Activated T-helper 1 cell treated with anti-CD3 and anti-CD28 coated beads, Interleukin-12 subunit alpha, Interleukin-12 subunit beta, Interleukin-2, Interleukin-4 antibody, amounts not matched to agents 30 ng/mL and 10 ng/mL and 1 ng/mL, durations not matched to agents 14 hours and 24 hours and 36 hours (primary cell): ENCODE measurements around the gene BCL11B. TPM values are rescaled to one million over a fixed set of nuclear protein-coding genes. Genes with fewer than 3 reads are reported as not detected.

Experiments used
- DNase-seq: peaks from one replicate; pipeline ENCODE4 v3.0.0; 2021; ENCODE audit warnings: low spot score
- H3K27ac Mint-ChIP-seq: one replicate; pipeline ENCODE4 v1.8.0; 2021; ENCODE audit warnings: mild to moderate bottlenecking, mixed read lengths
- H3K27me3 Mint-ChIP-seq: one replicate; pipeline ENCODE4 v1.8.0; 2022; ENCODE audit warnings: mild to moderate bottlenecking, moderate library complexity, mixed read lengths; ENCODE audit not compliant: insufficient read depth
- H3K36me3 Mint-ChIP-seq: one replicate; pipeline ENCODE4 v1.8.0; 2021; ENCODE audit warnings: low read depth, mixed read lengths
- H3K4me1 Mint-ChIP-seq: one replicate; pipeline ENCODE4 v1.8.0; 2021; ENCODE audit warnings: low read depth, mixed read lengths
- H3K4me3 Mint-ChIP-seq: one replicate; pipeline ENCODE4 v1.8.0; 2021; ENCODE audit warnings: mild to moderate bottlenecking, moderate library complexity, mixed read lengths
- H3K9me3 Mint-ChIP-seq: one replicate; pipeline ENCODE4 v1.8.0; 2021; ENCODE audit warnings: mixed read lengths
- intact Hi-C: fragments of 100-400 bp; cut with micrococcal nuclease; formaldehyde crosslinking; loops from one replicate; pipeline ENCODE4 v1.15.1; 2024
- total RNA-seq: library from RNA; stranded (reverse); gene quantifications from 2 replicates; pipeline ENCODE4 v1.2.3, GENCODE V29; 2022

Gene BCL11B
- total RNA-seq, 1 donor from 2014 or later, result 45.4 TPM

DNA sequence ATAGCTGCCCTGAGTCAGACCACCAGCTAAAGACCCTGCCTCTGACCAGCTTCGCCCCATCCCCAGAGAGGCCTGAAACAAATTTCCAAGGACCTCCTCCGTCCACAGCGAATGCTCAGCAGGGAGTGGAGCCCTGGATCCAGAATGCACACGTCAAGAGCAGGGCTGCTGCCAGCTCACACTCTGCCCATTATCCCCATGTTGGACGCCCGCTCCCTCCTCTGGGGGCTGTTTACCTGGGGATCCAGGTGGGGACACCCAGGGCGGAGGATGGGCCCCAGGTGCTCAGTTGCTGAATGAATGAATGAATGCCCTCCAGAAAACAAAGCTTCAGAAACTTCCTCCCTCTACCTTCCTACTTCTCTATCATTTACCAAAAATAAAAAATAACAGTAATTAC, 18.1 kb downstream of the BCL11B start:
- no peaks in the 10 kb centered on the region for H3K27me3 Mint-ChIP-seq
- H3K27ac Mint-ChIP-seq, result peak overlapping the region; percentile 97
- H3K36me3 Mint-ChIP-seq, result peaks cover 38% of the 10 kb centered on the region
- H3K9me3 Mint-ChIP-seq, result no peaks in the 10 kb centered on the region
- no peak for DNase-seq
- intact Hi-C loops, result loop anchor here (1.0 kb wide), 1 partner anchor 7 kb away; no protein-coding TSS in a partner anchor
- peak overlapping the region; percentile 78 for H3K4me3 Mint-ChIP-seq
- peaks cover 95% of the 10 kb centered on the region for H3K4me1 Mint-ChIP-seq

- H3K9me3 Mint-ChIP-seq, result no peaks in the 10 kb centered on the region
- peak overlapping the region; percentile 97 for H3K27ac Mint-ChIP-seq
- H3K4me1 Mint-ChIP-seq, result peaks cover 95% of the 10 kb centered on the region
- peak overlapping the region; percentile 78 for H3K4me3 Mint-ChIP-seq
- H3K27me3 Mint-ChIP-seq, result no peaks in the 10 kb centered on the region
- intact Hi-C loops, result loop anchor here (1.0 kb wide), 1 partner anchor 8 kb away; no protein-coding TSS in a partner anchor
- DNase-seq, result no peak
- H3K36me3 Mint-ChIP-seq, result peaks cover 36% of the 10 kb centered on the region
These were observed 18.8 kb downstream of the BCL11B start for GRCh38 chr14:99252940-99253868.

GRCh38 chr14:99252443-99252939, 19.5 kb downstream of the BCL11B start:
- Mint-ChIP-seq H3K36me3 (peaks cover 36% of the 10 kb centered on the region), H3K27ac (peak overlapping the region; percentile 97), H3K27me3 (no peaks in the 10 kb centered on the region), H3K4me1 (peaks cover 95% of the 10 kb centered on the region), H3K9me3 (no peaks in the 10 kb centered on the region), H3K4me3 (peak overlapping the region; percentile 78)
- DNase-seq, result no peak
- intact Hi-C loops, result no loop called here

- Mint-ChIP-seq H3K4me1 (peaks cover 95% of the 10 kb centered on the region), H3K27me3 (no peaks in the 10 kb centered on the region), H3K9me3 (no peaks in the 10 kb centered on the region), H3K4me3 (peak overlapping the region; percentile 63), H3K36me3 (peaks cover 34% of the 10 kb centered on the region), H3K27ac (peak overlapping the region; percentile 92)
- intact Hi-C loops, result no loop called here
- DNase-seq, result no peak
These were observed 20.3 kb downstream of the BCL11B start for GRCh38 chr14:99251721-99252120.

GRCh38 chr14:99250636-99251208, 21.3 kb downstream of the BCL11B start:
- intact Hi-C loops, result no loop called here
- Mint-ChIP-seq H3K4me1 (peaks cover 88% of the 10 kb centered on the region), H3K27me3 (no peaks in the 10 kb centered on the region), H3K4me3 (peak overlapping the region; percentile 79), H3K36me3 (peaks cover 27% of the 10 kb centered on the region), H3K9me3 (no peaks in the 10 kb centered on the region), H3K27ac (peak overlapping the region; percentile 92)
- no peak for DNase-seq

DNA sequence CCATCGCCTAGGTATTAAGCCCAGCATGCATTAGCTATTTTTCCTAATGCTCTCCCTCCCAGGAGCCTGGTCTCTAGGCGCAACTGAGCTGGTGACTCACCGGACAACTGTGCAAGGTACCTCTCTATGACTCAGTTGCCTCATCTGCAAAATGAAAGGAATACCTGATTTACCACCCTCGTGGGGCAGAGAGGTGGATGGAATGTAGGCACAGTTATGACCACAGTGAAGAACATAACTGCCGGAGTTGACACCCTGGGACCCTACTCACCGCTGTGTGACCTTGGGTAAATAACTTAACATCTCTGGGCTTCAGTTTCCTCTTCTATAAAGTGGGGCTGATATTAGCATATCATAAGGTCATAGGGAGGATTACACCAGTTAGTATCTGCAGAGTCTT, 22.6 kb downstream of the BCL11B start:
- Mint-ChIP-seq H3K9me3 (no peaks in the 10 kb centered on the region), H3K36me3 (peaks cover 27% of the 10 kb centered on the region), H3K27me3 (no peaks in the 10 kb centered on the region), H3K4me1 (peaks cover 87% of the 10 kb centered on the region), H3K4me3 (peak overlapping the region; percentile 79), H3K27ac (peak overlapping the region; percentile 92)
- intact Hi-C loops, result loop anchor here (2.0 to 10.0 kb wide), 2 partner anchors 15 to 815 kb away; partner anchors contain the start of gene EVL
- DNase-seq, result no peak

- Mint-ChIP-seq H3K9me3 (no peaks in the 10 kb centered on the region), H3K27me3 (no peaks in the 10 kb centered on the region), H3K27ac (peak overlapping the region; percentile 92), H3K36me3 (peaks cover 25% of the 10 kb centered on the region), H3K4me3 (peak overlapping the region; percentile 70), H3K4me1 (peaks cover 87% of the 10 kb centered on the region)
- intact Hi-C loops, result loop anchor here (2.0 to 10.0 kb wide), 2 partner anchors 14 to 816 kb away; partner anchors contain the start of gene EVL
- no peak for DNase-seq
These were observed 23.2 kb downstream of the BCL11B start for GRCh38 chr14:99248761-99249171.

GRCh38 chr14:99247772-99248171, 24.2 kb downstream of the BCL11B start:
- Mint-ChIP-seq H3K36me3 (peaks cover 17% of the 10 kb centered on the region), H3K27me3 (no peaks in the 10 kb centered on the region)
- intact Hi-C loops, result loop anchor here (1.0 to 10.0 kb wide), 3 partner anchors 8 to 817 kb away; partner anchors contain the start of gene EVL

DNA sequence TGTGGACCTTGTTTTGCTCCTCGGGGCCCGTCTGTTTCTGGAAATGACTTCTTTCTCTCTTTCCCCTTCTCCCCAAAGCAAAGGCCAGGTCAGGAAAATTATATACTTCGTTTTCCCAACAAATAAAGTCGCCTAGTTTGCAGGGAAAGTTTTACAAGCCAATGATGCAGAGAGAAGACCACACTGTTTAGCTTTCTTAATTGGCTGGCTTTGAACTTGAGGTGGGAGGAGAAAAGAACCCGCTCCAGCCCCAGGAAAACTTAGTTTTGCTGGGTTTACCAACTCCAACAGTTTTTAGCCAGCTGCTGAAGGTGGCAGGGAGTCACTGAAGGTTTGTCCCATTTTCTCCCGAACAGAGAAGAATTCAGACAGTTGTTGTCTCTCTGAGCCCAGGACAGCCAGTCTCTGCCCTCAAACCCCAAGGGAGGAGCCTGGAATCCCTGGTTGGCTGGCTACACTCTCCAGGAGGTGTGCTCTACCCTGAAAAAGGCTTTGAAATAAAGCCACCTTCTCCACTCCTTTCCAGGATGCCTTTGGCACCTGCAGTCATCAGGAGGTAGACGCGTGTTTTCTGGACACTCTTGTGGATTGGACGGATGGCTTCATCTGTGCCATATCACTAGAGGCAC, 24.8 kb downstream of the BCL11B start:
- DNase-seq, result no peak
- peaks cover 17% of the 10 kb centered on the region for H3K36me3 Mint-ChIP-seq
- H3K4me1 Mint-ChIP-seq, result peaks cover 87% of the 10 kb centered on the region
- H3K27me3 Mint-ChIP-seq, result no peaks in the 10 kb centered on the region
- peak overlapping the region; percentile 92 for H3K27ac Mint-ChIP-seq
- intact Hi-C loops, result loop anchor here (1.0 to 10.0 kb wide), 2 partner anchors 8 to 818 kb away; partner anchors contain the start of gene EVL
- H3K4me3 Mint-ChIP-seq, result peak overlapping the region; percentile 84
- no peaks in the 10 kb centered on the region for H3K9me3 Mint-ChIP-seq

More at GRCh38 chr14:99247772-99248171, 24.2 kb downstream of the BCL11B start:
- Mint-ChIP-seq H3K27ac (peak overlapping the region; percentile 92), H3K4me3 (peak overlapping the region; percentile 84), H3K9me3 (no peaks in the 10 kb centered on the region), H3K4me1 (peaks cover 87% of the 10 kb centered on the region)
- no peak for DNase-seq

- Mint-ChIP-seq H3K4me1 (peaks cover 87% of the 10 kb centered on the region), H3K4me3 (peak overlapping the region; percentile 84), H3K27me3 (no peaks in the 10 kb centered on the region), H3K36me3 (peaks cover 15% of the 10 kb centered on the region), H3K9me3 (no peaks in the 10 kb centered on the region), H3K27ac (peak overlapping the region; percentile 92)
- peak; percentile 59 for DNase-seq
- intact Hi-C loops, result loop anchor here (1.0 to 10.0 kb wide), 2 partner anchors 7 to 818 kb away; partner anchors contain the start of gene EVL
These were observed 25.4 kb downstream of the BCL11B start for GRCh38 chr14:99246536-99247097.

- Mint-ChIP-seq H3K27ac (peak overlapping the region; percentile 99), H3K36me3 (peaks cover 13% of the 10 kb centered on the region), H3K4me3 (peak overlapping the region; percentile 82), H3K27me3 (no peaks in the 10 kb centered on the region), H3K9me3 (no peaks in the 10 kb centered on the region), H3K4me1 (peaks cover 87% of the 10 kb centered on the region)
- no peak for DNase-seq
- intact Hi-C loops, result loop anchor here (10.0 kb wide), 1 partner anchor 819 kb away; the partner anchor contains the start of gene EVL
These were observed 26.2 kb downstream of the BCL11B start for GRCh38 chr14:99245564-99246511.
